ENCODE data around the gene ARID1A. TPM values are rescaled to one million over a fixed set of nuclear protein-coding genes. Genes with fewer than 3 reads are reported as not detected.

Gene ARID1A
- total RNA-seq, 2 experiments from 2014 or later = 55.2 to 123 TPM

DNA sequence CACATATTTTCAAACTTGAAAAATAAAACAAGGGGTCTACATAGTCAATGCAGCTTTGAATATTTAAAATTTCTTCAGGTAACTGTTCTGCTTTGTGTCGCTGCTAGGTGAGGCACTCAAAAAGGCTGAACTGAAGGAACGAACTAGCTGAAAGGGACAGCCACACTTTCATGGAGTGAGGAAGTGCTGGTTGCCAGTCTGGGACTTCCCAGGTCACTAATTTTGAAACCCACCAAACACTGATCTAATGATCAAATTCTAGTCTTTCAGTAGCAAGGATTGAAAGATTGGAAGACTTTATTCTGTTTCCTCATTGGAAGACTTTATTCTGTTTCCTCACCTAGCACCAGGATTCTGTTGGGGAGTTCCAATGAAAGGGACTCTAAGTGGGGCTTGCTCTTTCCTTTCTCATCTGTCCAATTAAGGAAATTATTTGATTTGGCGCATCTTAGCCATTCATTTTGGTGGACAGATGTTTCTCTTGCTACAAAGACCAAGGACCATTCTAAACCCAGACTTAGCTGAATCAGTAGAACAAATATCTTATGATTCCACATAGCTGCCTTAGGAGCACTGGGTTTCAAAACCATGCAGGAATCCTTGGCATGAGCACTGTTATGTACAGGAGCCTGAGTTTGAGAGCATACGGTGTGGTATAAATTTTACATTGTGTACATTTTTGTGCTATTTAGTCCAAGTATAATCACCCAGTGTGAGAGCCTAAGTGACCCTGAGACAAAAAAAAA lies 10.9 kb upstream of the ARID1A start:
- ChIA-PET POLR2A (interaction anchor here (0.7 kb wide), 2 partner anchors 9 to 186 kb away, joined by 3 to 4 read pairs; no protein-coding TSS in a partner anchor), CTCF (ENCODE audit: unreplicated experiment) (no interaction called here)
- Histone ChIP-seq H3K4me2 (ENCODE audit: low read length) (no peak overlapping the region), H2AFZ (ENCODE audit: low read length) (no peak overlapping the region), H4K20me1 (ENCODE audit: insufficient read depth, low read length) (no peaks in the 10 kb centered on the region), H3K4me1 (ENCODE audit: insufficient read depth, low read length, poor library complexity, severe bottlenecking) (no peaks in the 10 kb centered on the region), H3K36me3 (ENCODE audit: insufficient read depth, low read length) (no peaks in the 10 kb centered on the region), H3K9me3 (ENCODE audit: low read length) (no peaks in the 10 kb centered on the region), H3K27ac (ENCODE audit: low read depth, low read length, poor library complexity, severe bottlenecking) (no peak overlapping the region), H3K4me3 (ENCODE audit: low read depth, low read length, poor library complexity, severe bottlenecking) (no peak overlapping the region), H3K79me2 (ENCODE audit: insufficient read depth, low read depth, low read length) (no peaks in the 10 kb centered on the region), H3K9me2 (ENCODE audit: insufficient read depth, low read length) (no peaks in the 10 kb centered on the region)
- no peak for DNase-seq (ENCODE audit: low spot score)
- no TSS peak for BruUV-seq (replicated peaks)
- TF ChIP-seq, protein P1, sequence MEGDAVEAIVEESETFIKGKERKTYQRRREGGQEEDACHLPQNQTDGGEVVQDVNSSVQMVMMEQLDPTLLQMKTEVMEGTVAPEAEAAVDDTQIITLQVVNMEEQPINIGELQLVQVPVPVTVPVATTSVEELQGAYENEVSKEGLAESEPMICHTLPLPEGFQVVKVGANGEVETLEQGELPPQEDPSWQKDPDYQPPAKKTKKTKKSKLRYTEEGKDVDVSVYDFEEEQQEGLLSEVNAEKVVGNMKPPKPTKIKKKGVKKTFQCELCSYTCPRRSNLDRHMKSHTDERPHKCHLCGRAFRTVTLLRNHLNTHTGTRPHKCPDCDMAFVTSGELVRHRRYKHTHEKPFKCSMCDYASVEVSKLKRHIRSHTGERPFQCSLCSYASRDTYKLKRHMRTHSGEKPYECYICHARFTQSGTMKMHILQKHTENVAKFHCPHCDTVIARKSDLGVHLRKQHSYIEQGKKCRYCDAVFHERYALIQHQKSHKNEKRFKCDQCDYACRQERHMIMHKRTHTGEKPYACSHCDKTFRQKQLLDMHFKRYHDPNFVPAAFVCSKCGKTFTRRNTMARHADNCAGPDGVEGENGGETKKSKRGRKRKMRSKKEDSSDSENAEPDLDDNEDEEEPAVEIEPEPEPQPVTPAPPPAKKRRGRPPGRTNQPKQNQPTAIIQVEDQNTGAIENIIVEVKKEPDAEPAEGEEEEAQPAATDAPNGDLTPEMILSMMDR (conservative IDR thresholded peaks at IDR 0.05; ENCODE audit: low read length) = no peak
- no peak for TF ChIP-seq EZH2phosphoT487 (IDR thresholded peaks at IDR 0.05; ENCODE audit: borderline replicate concordance, low read depth, low read length)
- intact Hi-C loops (cut with micrococcal nuclease; ENCODE audit: unreplicated experiment) = no loop called here

DNA sequence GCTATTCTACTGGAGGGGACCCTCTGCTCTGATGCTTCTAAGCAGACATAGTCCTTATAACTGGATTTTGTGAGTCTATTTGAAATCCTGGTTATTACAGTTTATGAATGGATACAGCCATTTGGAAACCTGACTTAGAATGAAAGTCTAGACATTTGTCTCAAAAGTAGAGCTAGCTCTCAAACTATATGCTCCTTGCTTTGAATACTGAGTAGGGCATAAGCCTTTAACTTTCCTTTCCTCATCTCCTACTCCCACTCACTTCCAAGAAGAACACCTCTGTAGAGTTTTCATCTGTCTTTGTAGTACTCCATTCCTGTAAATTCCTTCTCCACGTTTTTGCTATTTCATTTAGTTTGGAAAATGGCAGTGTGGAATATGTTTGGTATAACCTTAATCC lies 9.0 kb upstream of the ARID1A start:
- H4K20me1 ChIP-seq (ENCODE audit: insufficient read depth, low read length) = no peaks in the 10 kb centered on the region
- H2AFZ ChIP-seq (ENCODE audit: low read length) = no peak overlapping the region
- H3K9me2 ChIP-seq (ENCODE audit: insufficient read depth, low read length) = no peaks in the 10 kb centered on the region
- H3K79me2 ChIP-seq (ENCODE audit: insufficient read depth, low read depth, low read length) = no peaks in the 10 kb centered on the region
- DNase-seq (ENCODE audit: low spot score) = no peak
- ChIA-PET CTCF (ENCODE audit: unreplicated experiment) (no interaction called here), POLR2A (no interaction called here)
- no peaks in the 10 kb centered on the region for H3K36me3 ChIP-seq (ENCODE audit: insufficient read depth, low read length)
- no peak overlapping the region for H3K4me3 ChIP-seq (ENCODE audit: low read depth, low read length, poor library complexity, severe bottlenecking)
- no peak overlapping the region for H3K27ac ChIP-seq (ENCODE audit: low read depth, low read length, poor library complexity, severe bottlenecking)
- no peaks in the 10 kb centered on the region for H3K9me3 ChIP-seq (ENCODE audit: low read length)
- BruUV-seq (replicated peaks) = no TSS peak
- TF ChIP-seq EZH2phosphoT487 (IDR thresholded peaks at IDR 0.05; ENCODE audit: borderline replicate concordance, low read depth, low read length) = no peak
- TF ChIP-seq, protein P1 (conservative IDR thresholded peaks at IDR 0.05; ENCODE audit: low read length) = no peak
- intact Hi-C loops (cut with micrococcal nuclease; ENCODE audit: unreplicated experiment) = no loop called here
- H3K4me2 ChIP-seq (ENCODE audit: low read length) = no peak overlapping the region
- peaks cover 8% of the 10 kb centered on the region for H3K4me1 ChIP-seq (ENCODE audit: insufficient read depth, low read length, poor library complexity, severe bottlenecking)

DNA sequence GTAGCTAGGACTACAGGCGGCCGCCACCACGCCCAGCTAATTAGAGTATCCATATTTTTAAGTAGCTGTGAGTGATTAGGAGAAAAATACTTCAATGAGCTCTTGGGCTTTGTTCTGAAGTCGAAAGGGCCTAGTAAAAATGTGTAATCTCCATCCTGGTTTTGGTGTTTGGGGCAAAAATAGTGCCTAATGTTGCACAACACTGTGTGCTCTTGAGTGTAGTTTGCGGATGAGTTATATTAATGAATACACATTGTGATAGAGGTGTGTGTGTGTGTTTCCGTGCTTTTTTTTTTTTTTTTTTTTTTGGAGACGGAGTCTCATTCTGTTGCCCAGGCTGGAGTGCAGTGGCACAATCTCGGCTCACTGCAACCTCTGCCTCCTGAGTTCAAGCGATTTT lies 6.3 kb upstream of the ARID1A start:
- CTCF ChIA-PET (ENCODE audit: unreplicated experiment) = no interaction called here
- H3K4me3 ChIP-seq (ENCODE audit: low read depth, low read length, poor library complexity, severe bottlenecking) = no peak overlapping the region
- no peaks in the 10 kb centered on the region for H3K9me2 ChIP-seq (ENCODE audit: insufficient read depth, low read length)
- peaks cover 9% of the 10 kb centered on the region; the same call in 1 of the 2 replicates for H3K79me2 ChIP-seq (ENCODE audit: insufficient read depth, low read depth, low read length)
- H4K20me1 ChIP-seq (ENCODE audit: insufficient read depth, low read length) = no peaks in the 10 kb centered on the region
- no peak for DNase-seq (ENCODE audit: low spot score)
- intact Hi-C loops (cut with micrococcal nuclease; ENCODE audit: unreplicated experiment) = no loop called here
- no peak overlapping the region for H3K4me2 ChIP-seq (ENCODE audit: low read length)
- H3K36me3 ChIP-seq (ENCODE audit: insufficient read depth, low read length) = no peaks in the 10 kb centered on the region
- no peak overlapping the region for H2AFZ ChIP-seq (ENCODE audit: low read length)
- peaks cover 27% of the 10 kb centered on the region for H3K4me1 ChIP-seq (ENCODE audit: insufficient read depth, low read length, poor library complexity, severe bottlenecking)
- BruUV-seq (replicated peaks) = no TSS peak
- H3K27ac ChIP-seq (ENCODE audit: low read depth, low read length, poor library complexity, severe bottlenecking) = no peak overlapping the region
- H3K9me3 ChIP-seq (ENCODE audit: low read length) = no peaks in the 10 kb centered on the region
- TF ChIP-seq, protein P1 (conservative IDR thresholded peaks at IDR 0.05; ENCODE audit: low read length) = no peak
- no peak for TF ChIP-seq EZH2phosphoT487 (IDR thresholded peaks at IDR 0.05; ENCODE audit: borderline replicate concordance, low read depth, low read length)
- POLR2A ChIA-PET = interaction anchor here (1.0 to 1.2 kb wide), 2 partner anchors 64 to 72 kb away, joined by 4 read pairs; no protein-coding TSS in a partner anchor

All from OCI-LY7 (cell line).